NCI-H748 (cell line): ENCODE results near the gene NREP.
A peak's percentile ranks its signal among the peaks of the same experiment; 100 is the strongest.

Experiments
- DNase-seq: peaks from one replicate; lab custom pipeline; 2025; ENCODE audit not compliant: unreplicated experiment; lab: John Stamatoyannopoulos, UW

Gene NREP

GRCh38 chr5:111697881-111698757, 58.9 kb downstream of the NREP start:
- no peak for DNase-seq

GRCh38 chr5:111697215-111697614, 59.8 kb downstream of the NREP start:
- DNase-seq = peak; percentile 83

- DNase-seq = no peak
These were observed 61.0 kb downstream of the NREP start for GRCh38 chr5:111695991-111696390.

GRCh38 chr5:111694133-111694532, 62.9 kb downstream of the NREP start:
- no peak for DNase-seq

DNA sequence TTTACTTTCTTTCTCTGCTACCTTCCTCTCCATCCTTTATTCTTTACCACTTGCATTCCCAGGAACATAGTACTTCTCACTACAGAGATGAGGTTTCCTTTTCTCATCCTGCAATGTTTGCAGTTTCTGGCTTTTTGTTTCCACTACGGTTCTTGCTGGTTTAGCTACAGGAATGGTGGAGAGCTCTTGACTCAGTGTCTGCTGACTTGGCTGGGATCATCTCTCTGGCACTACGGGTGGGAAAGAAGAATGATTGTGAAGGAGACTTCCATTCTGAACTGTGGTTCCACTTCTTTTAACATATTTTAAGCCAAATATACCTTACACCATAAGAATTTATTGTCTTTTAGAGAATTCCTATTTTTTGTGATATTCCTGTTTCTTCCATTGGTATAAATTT, 65.1 kb downstream of the NREP start:
- DNase-seq = no peak

GRCh38 chr5:111691508-111691907, 65.5 kb downstream of the NREP start:
- no peak for DNase-seq

DNA sequence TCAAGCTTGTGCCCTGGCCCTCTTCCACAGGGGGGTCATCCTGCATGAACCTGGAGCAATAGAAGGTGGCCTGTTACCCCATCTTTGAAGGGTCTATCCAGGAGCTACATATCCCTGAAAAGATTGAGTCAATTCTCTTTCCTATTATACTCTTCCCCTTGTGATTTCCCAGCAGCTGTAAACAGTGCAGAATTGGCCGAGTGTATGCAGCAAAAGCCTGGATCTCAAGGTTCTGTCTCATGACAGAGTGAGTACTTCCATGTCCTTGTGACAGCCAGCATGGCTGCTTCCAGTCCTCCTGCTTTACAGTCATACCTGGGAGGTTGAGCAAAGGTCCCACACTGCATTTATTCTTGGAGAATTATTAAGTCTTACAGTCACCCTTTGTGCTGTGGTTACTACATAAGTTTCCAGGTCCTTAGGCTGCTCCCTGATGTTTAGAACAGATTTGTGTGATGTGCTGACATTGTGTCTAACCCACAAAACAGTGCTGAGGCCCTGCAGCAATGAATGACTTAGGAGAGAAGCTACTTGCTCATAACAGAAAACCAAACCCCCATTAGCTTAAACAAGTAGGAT, 67.5 kb downstream of the NREP start:
- DNase-seq = no peak

GRCh38 chr5:111685969-111686368, 71.0 kb downstream of the NREP start:
- peak; percentile 58 for DNase-seq

DNA sequence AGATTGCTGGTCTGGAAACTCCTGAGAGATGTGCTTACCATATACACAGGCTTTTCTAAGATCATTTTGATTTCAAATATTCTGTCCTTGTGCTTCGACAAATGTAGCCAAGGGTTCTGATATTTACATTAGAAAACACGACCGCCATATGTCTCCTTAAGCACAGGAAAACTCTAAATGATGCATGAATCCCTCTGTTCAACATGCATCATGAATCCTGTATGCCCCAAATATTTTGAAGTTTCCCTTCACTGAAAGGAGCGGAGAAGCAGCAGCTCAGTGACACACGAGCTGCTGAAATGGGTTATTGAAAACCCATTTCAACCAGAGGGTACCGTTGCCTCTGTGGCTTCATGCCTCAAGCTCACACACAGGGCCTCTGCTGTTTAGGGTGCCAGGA, 74.4 kb downstream of the NREP start:
- no peak for DNase-seq

DNA sequence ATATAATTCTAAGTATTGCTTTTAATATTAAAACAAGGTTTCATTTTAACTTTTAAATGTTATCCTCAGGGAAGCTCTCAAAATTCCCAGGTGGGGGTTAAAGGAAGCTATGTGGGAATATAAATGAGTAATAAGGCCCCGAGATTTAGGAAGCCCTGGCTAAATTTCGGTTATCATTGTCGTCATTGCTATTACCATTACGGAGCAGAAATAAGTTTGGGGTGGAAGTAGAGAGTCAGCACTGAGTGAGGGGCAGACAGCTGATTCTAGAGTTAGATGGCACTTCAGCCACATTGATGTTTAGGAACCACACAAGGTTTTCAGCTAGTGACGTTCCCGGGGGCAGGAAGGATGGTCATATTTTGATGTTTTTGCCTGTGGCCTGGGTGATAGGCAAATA, 74.9 kb downstream of the NREP start:
- DNase-seq = no peak

- no peak for DNase-seq
These were observed 75.4 kb downstream of the NREP start for GRCh38 chr5:111681414-111682120.

GRCh38 chr5:111680737-111681413, 76.1 kb downstream of the NREP start:
- peak; percentile 95 for DNase-seq

DNA sequence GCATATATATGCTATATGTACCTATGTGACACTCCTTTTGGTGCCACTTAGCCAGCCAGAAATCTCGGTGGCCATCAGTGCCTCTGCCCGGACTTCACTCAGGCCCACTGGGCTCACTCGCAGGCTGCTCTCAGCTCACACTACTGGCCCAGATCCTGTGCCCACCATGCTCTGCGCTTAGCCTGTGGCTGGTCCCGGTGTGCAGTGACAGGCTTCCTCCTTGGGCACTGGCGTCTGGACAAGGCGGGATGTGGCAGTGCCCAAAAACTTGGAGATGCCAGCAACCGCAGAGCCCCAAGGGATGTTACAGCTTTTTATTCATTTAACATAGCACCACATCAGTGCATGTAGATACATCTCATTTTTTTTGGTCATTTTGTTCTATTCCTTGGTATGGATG, 77.4 kb downstream of the NREP start:
- DNase-seq = no peak
